Posterior vena cava (tissue), 2 donors: Measurements from ENCODE around the gene SF3B6. TPM values are rescaled to one million over a fixed set of nuclear protein-coding genes. Genes with fewer than 3 reads are reported as not detected.
"Not testable (repeated sequence)": the region's sequence is repeated elsewhere in the genome, so short reads cannot be mapped to it uniquely, and the experiment has no call there.

Experiments used
- DNase-seq: peaks from one replicate; pipeline ENCODE4 v3.0.0-alpha.2; 2020; ENCODE audit warnings: low spot score
- intact Hi-C, 2 donors: fragments of 100-400 bp; cut with DNase I; formaldehyde crosslinking; loops; one replicate each; pipeline versions ENCODE4 v1.14.1 to v1.14.2; 2022 to 2023
- total RNA-seq, 2 donors: library from RNA; stranded (reverse); fragmentation: NEBNext Ultra II Directional; extraction: Animal tissue kit (Norgen Biotek cat#: 25700); gene quantifications; one replicate each; pipeline ENCODE4 v1.2.1, GENCODE V29; 2021
- donor health status: DM: yes; HTN: yes; CAD: no.
- donor health status: DM: yes; HTN: yes; CAD: no.

SF3B6 gene
- total RNA-seq, 2 donors from 2014 or later: 59.3 to 66.7 TPM

DNA sequence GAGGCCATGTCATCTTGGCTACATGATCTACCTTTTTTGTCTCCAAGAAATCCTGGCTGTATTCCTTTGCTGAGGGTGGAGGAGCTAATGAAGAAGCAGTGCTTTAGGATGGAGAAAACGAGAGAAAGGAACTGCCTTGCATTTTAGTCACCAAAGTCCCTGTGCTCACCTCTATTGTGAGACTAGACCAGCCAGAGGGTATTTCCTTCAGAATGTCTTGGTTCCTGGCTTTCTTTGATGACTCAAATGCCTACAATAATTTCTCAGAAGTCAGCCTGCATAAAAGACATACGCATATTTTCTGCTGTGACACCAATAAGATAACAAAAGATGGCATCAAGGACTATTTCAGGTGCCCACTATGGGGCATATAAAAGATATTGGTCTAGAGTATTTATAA lies 10.8 kb downstream of the SF3B6 start:
- intact Hi-C loops: no loop called here
- no peak for DNase-seq

DNA sequence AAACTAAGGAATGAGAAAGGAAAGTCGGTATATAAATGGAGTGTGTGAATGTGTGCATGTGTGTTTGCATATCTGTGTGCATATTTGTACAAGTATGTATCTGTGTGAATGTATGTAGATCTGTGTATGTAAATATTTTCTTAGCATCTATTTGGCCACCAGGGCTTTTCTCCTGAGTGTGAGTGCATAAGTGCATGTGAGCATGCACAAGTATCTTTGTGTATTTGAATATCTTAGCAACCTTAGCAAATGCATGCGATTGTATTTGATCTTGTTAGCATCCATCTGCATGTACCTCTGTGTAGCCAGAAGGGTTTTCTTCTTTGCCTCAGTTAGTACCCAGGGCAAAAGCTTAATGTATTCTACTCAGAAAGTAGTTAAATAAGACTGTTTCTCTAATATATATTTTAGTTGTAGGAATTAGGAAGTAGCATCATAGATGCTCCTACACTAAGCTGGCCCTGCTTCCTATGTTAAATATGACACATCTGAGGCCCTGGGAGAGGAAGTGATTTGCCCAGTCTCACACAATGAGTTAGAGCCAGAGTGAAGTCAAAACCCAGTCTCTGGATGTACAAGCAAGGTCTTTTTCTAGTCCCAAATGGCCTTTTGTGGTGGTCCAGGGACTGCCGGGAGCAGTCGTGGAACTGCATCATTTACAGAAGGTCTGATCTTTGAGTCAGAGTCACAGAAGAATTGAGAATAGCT lies 17.4 kb downstream of the SF3B6 start:
- DNase-seq: no peak
- intact Hi-C loops: no loop called here

DNA sequence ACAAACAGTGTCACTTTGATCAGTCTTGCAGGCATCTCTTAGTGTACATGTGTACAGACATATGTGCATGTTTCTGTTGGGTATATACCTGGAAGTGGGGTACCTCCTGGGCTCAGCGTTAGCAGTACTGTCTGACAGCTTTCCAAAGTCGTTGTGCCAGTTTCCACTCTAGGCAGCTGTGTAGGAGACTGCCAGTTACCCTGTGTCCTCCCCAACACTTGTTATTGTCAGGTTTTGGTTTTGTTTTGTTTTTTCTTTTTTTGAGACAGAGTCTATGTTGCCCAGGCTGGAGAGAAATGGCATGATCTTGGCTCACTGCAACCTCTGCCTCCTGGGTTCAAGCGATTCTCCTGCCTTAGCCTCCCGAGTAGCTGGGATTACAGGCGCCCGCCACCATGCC lies 20.4 kb downstream of the SF3B6 start:
- no peak for DNase-seq
- intact Hi-C loops: no loop called here

DNA sequence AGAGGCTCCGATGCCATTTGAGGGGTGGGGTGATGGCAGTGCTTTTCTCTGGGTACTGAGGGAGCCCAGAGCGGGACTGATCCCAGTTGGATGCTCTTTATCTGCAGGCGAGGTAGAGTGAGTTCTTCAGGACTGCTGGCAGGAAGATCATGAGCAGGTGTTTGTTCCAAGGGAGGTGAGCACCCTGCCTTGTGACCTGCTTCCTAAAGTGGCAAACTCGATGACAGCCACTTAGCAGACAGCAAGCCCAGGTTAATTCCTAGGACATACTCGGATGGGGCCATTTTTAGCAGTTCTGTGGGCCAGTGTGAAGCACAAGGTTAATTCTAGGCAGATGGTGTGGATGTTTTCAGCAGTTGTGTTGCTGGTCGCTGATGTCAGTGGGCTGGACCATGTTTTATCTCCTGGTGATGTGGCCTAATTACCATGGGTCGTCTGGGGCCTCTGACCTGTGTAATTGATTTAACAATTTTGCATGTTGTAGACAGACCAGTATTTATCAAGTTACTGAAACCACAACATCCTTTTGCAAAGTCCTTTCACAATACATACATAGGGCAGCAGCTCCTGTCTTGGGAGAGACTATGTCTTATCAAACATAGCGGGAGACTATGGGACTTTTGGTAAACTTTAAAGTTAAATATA lies 21.6 kb downstream of the SF3B6 start:
- DNase-seq: no peak

DNA sequence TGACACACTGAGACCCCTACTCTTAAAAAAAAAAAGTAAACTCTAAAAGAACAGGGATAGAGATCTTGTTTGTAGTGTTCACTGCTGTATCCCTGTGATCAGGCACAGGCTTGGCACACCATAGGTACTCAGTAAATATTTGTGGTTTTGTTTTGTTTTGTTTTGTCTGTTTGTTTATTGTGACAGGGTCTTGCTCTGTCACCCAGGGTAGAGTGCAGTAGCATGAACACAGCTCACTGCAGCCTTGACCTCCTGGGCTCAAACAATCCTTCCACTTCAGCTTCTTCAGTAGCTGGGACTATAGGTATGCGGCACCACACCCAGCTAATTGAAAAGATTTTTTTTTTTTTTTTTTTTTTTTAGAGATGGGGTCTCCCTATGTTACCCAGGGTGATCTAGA lies 23.2 kb downstream of the SF3B6 start:
- intact Hi-C loops: no loop called here
- no peak for DNase-seq

More for the DNA sequence above, 21.6 kb downstream of the SF3B6 start:
- intact Hi-C loops: loop anchor here in 1 of 2 donors (1.0 kb wide), 1 partner anchor 46 kb away; no protein-coding TSS in a partner anchor

DNA sequence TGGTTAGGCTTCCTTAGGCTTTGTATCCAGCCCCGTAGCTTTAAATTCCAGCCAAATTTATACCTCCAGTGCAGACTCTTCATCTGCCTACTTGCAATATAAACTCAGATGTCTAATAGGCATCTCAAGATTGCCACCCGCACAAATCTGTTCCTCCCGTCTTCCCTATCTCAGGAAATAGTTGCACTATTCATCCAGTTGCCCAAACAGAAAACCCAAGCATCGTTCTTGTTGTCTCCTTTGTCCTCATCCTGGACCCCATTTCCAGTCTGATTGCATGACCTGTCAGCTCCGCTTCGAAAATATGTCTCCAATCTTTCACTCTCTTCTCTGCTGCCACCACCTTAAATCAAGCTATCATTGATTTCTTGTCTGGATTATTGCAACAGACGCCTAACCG lies 24.3 kb downstream of the SF3B6 start:
- DNase-seq: no peak
- intact Hi-C loops: no loop called here

DNA sequence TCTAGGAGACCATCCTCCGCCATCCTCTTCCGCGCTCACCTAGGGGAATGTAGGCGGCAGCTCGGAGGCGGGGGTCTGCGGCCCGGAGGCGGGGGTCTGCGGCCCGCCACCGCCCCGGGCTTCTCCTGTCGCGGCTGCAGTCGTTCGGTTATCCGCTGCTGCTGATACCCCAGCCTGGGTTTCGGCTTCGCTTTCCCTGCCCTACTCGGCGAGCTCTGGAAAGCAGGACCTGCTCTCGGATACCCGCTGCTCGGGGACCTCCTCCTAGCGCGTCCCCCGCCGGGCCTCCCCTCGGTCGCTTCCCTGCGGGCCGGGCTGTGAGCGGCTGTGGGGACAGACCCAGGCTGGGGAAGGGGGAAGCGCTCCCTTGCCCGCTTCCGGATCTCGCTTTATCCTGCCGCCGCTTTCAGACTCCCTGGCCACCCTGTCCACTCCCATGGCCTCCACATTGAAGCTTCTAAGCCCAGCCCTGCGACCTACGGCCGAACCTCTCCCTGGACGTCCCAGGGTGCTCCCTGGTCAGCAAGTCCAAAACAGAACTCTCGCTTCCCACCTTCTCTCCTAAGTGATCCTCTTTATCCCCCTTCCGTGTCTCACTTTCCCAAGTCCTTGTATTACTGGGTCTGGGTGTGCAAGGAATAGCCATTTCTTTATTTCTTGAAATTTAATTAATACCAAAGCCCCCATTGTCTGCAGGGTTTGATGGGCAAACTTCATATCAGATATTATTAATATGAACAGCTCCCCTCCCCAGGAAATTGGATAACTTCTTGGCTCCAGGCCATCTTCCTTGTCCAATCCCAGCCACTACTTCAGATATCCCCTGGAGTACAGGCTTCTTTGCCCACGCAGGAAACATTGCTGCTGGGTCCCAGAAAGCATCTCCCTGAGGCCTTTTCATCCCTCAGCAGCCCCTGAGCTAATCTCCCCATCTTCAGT lies 25.8 kb downstream of the SF3B6 start:
- intact Hi-C loops: no loop called here
- no peak for DNase-seq

DNA sequence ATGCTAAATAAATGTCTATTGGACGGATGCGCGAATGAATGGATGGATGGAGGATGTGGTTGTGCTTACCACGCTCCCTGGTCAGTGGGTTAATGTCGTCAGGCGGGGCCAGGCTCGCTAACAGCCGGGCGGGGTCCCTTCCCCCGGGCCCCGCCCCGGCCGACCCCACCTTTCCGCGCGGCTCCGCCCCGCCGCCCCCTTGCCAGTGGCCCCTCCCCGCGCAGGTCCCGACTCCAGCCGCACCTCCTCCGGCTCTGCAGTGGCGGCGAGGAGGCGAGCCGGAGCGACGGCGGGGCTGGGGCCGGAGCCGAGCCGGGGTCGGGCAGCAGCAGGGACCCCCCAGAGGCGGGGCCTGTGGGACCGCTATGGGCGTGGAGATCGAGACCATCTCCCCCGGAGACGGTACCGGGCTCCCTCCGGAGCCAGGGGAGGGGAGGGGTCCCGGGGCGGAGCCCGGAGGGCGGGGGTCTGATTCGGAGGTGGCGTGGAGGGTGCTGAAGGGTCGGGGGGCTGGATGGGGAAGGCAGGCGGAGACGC lies 26.6 kb downstream of the SF3B6 start, which contains the start of gene FKBP1B:
Gene FKBP1B (plus strand): TSS at position 257 of the 537 bp plus-strand sequence. CDS start 109 bp downstream, at position 366.
- no peak for DNase-seq
- intact Hi-C loops: no loop called here

DNA sequence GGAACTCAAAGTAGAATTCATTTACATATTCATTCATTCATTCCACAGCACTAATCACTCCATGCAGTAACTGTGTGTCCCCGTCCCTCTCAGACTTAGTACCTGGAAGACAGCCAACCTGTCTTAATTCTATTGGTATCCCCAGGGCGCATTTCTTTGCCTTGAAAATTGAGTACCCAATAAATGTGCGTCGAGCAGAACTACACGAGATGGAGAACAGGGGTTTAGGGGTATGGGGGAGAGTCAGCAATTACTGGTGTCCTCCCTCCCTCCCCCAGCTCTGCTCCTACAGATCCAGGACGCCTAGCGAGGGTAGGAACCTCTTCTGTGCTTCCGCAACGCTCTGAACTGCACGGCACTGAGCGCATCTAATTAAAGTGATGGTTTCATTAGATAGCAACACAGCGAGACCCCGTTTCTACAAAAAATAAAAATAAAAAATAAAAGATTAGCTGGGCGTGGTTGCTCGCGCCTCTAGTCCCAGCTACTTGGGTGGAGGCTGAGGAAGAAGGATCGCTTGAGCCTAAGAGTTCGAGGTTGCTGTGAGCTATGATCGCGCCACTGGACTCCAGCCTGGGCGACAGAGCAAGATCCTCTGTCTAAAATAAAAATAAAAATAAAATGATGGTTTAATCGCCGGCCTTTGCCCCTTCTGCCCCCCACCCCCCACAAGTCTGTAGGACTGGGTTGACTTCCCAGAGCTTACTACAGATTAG lies 27.2 kb downstream of the SF3B6 start:
- DNase-seq: no peak
- intact Hi-C loops: no loop called here

DNA sequence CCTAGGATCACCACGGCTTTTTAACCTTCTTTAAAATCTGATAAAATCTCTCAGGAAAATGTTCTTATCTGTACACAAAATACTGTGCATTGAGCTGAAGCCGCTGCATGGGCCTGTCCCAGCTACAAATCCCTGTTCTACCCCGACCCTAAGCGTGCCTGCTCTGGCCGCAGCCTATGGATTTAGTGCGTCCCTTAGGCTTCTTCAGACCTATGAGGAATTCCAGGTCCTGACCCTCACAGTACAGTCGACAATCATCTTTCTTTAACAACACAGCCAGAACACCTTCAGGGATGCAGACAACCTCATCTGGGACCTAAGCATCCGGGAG lies 28.5 kb downstream of the SF3B6 start:
- intact Hi-C loops: no loop called here
- DNase-seq: no peak

DNA sequence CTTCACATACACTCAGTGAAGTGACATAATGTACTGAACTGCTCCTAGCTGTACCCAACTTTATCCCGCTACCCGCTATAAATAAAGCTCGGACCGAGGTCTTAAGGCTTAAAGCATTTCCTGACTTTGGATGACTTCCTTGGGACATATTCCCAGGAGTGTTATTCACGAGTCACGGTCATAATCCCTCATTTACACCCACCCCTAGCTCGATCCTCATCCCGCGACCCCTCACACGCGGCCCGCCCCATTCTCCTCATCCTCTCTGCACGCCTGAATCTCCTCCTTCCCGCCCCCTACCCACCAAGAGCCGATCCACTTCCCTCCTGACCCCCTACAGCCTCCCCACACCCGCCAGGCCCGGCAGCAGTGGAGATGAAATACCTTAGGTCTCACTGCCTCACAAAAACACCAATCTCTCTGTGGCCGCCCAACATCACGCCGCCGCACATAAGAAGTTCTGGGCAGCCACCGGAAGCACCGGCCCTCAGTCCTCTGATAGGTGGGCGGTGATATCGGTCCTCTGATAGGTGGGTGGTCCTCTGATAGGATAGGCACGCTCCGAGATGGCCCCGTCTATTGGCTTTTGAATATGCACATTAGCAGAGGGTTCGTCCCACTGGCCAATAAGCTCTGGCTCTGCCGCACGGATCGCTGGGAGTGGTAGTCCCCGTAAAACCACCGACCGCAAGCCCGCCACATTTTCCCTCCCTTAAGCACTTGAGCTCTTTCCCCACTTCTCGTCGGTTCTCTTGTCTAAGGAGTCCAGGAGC lies 29.0 kb downstream of the SF3B6 start, which contains the start of gene WDCP:
Gene WDCP (minus strand): TSS at position 462 of the 773 bp plus-strand sequence. CDS start 7,897 bp downstream, outside the sequence.
- intact Hi-C loops: no loop called here

DNA sequence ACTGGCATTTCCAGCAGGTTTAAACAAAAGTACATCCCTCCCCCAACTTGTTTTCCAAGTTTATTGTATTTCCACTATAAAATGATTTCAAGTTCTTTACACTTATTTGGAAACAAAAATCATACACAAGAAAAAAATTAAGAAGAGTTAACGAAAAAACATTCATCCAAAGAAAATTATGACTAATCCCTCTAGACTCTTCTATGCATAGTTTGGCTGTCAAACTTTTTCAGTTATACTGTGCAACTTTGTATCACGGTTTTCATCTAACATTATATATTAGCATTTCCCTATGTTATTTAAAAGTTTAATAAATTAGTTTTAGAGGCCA lies 29.6 kb downstream of the SF3B6 start:
- DNase-seq: no peak
- intact Hi-C loops: no loop called here

More for the DNA sequence above, 29.0 kb downstream of the SF3B6 start, which contains the start of gene WDCP:
- peak; percentile 98 for DNase-seq

DNA sequence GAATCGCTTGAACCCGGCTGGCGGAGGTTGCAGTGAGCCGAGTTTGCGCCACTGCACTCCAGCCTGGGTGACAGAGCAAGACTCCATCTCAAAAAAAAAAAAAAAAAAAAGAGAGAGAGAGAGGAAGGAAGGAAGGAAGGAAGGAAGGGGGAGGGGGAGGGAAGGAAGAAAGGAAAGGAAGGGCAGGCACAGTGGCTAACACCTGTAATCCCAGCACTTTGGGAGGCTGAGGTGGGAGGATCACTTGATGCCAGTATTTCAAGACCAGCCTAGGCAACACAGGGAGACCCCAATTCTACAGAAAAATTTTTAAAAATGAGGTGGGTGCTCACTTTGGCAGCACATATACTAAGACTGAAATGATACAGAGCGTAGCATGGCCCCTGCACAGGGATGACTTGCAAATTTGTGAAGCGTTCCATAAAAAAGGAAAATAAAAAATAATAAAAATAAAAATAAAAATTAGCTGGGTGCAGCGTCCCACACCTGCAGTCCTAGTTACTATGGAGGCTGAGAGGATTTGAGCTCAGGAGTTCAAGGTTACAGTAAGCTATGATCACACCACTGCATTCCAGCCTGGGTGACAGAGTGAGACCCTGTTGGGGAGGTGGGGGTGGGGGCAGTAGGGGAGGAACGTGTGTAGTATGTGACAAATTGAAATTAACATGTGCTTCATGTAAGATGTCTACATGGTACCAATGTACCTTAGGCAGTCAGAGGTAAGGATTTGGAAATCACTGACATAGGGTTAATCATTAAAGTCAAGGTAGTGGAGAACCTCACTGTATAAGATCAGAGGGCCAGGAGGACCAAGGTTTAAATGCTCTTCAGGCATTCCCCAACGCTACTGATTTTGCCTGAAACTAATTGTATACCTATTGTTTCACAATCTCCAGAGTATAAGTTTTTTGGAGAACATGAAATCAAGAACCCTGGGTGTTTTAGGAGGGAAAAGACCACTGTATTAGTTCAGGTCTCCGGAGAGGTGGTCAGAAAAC lies 30.3 kb downstream of the SF3B6 start:
- intact Hi-C loops: no loop called here
- no peak for DNase-seq

DNA sequence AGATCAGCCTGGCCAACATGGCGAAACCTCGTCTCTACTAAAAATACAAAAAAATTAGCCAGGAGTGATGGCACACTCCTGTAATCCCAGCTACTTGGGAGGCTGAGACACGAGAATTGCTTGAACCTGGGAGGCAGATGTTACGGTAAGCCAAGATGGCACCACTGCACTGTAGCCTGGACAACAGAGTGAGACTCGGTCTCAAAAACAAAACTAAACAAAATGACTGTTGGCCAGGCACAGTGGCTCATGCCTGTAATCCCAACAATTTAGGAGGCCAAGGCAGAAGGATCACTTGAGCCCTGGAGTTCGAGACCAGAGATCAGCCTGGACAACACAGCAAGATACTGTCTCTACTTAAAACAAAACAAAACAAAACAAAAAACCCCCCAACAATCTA lies 33.0 kb downstream of the SF3B6 start:
- DNase-seq, intact Hi-C loops: not testable (repeated sequence)

DNA sequence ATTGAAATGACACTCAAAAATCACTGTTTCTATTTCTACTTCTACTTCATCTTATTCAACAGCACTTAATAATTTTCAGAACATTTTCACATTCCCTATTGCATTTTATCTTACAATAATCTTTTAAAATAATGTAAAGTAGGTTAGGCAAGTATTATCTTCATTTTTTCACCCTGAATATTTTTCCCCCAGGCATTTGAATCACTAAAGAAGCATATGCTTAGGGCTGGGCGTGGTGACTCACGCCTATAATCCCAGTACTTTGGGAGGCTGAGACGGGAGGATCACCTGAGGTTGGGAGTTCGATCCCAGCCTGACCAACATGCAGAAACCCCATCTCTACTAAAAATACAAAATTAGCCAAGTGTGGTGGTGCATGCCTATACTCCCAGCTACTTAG lies 35.6 kb downstream of the SF3B6 start:
- intact Hi-C loops: no loop called here
- DNase-seq: no peak

DNA sequence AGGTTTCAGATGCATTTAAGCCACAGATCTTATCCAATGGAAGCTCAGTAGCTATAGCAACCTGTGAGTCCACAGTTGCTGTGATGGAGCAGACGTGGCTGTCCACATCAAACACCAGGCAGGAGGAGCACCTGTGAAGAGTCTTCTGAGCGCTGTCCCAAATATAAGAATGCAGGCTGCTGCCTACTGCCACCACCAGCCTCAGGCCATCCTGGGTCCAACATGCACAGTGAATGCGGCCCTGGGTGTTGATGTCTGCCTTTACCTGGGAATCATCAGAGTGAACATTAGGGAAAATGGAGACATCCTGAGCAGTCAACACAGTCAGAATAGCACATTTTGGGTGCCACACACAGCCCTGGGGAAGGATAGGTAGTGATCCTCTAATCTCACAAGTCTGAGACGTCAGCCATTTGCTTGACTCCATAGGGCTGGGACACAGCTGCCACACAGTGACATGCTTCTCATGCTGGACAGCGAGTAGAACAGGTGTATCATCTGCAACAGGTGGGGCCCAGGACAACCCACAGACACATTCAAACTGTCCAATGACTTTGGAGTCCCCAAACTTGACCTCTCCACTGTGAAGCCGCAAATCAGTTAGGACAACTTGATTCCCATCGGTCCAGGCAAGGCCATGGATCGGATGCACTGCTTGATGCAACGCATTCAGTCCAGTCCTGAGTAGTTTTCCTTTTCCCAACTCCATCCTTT lies 37.2 kb downstream of the SF3B6 start:
- intact Hi-C loops: no loop called here
- no peak for DNase-seq

DNA sequence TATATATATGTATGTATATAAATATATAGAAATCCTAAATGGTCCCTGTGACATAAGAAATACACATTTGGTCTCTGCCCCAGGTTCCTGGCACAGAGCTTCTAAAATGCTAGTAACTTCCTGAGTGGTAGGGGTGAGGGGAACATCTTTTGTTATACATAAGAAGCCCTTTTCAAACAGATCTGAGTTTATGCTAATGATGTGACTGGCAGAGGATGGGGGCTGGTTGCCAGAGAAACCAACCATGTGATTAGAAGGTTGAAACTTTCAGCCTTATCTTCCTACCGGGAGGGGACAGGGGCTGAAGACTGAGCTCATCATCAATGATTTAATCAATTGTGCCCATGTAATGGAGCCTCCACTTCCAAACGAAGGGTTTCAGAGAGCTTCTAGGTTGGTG lies 49.9 kb downstream of the SF3B6 start:
- intact Hi-C loops: no loop called here
- no peak for DNase-seq
